GM19238 (cell line): ENCODE data around the gene TMEM17.

Experiments used
- DNase-seq: peaks from one replicate; pipeline ENCODE4 v3.0.0; 2011; ENCODE audit warnings: low spot score; ENCODE audit not compliant: insufficient read length

The TMEM17 gene

GRCh38 chr2:62473246-62473827 is 32.7 kb downstream of the TMEM17 start:
- DNase-seq = no peak

GRCh38 chr2:62472312-62472711 is 33.7 kb downstream of the TMEM17 start:
- no peak for DNase-seq

DNA sequence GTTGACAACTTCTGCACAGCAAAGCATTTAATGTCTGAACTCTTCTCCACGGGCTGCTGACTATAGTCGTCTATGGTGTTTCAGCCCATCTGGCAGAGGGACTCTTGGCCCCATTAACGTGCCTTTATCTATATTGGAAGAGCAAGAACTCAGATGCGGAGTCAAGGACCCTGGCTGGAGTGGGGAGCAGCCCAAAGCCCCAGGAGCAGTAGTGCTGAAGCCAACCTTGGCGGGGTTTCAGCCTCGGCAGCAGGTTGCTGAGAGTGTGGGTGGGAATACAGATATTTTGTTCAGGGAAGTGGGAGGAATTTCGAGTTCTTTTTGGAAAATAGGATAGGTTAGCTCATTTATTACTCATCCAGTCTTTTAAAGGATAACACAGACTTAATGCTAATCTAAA is 34.2 kb downstream of the TMEM17 start:
- no peak for DNase-seq

GRCh38 chr2:62471404-62471803 is 34.6 kb downstream of the TMEM17 start:
- no peak for DNase-seq

GRCh38 chr2:62469548-62469947 is 36.4 kb downstream of the TMEM17 start:
- no peak for DNase-seq

DNA sequence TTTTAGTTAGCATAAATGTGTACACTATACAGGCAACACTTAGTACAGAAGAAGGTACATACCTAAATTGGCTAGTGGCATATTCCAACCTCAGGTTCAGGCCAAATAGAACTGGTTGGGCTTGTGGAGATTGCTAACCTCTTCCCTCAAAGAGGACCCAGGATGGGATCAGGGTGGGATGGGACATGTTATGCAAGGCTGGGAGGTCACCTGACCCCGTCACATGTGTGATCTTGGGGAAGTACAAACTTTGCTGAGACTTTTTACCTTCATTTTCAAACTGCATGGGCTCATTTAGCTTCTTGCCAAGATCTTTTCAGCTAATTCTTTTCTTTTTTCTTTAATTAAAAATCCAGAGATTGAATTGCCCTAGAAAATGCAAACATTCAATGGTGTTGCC is 36.9 kb downstream of the TMEM17 start:
- DNase-seq = no peak

DNA sequence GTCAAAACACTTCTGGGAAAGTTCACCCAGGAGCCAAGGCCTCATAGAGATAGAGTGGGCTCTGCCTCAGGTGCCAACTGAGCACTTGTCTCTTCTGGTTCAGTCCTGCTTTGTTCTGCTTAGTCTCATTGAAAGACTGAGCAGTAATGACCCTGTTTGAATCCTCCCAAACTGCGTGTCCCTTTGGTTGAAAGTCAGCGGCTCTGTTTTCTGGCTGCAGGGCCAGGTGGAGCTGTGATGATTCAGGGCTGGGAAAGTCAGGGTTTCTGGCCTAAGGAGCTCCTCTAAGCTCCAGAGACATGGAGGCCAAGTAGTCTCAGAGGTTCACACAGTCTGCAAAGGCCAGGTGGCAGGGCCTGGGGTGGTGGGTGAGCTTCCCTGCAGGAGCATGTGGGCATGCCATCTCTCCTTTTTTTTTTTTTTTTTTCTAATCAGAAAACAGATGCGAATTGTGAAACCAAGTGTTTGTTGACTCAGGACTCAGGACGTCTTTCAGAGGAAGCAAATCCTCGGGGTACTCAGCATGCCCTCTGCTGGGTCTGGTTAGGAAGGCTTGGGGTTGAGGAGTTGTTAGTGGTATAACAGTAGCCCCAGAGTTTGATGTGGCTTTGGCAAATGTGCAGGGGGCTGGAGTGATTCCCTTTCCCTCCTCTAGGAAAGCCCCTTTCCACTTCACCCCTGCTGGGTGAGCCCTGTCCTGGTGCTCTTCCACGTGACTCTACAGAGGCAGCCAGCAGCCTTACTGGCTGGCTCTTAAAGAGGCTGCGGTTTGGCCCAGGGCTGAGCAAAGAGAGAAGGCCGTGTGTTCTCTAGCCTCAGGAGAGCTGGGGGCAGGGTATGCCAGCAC is 38.3 kb downstream of the TMEM17 start:
- DNase-seq = no peak

- DNase-seq = no peak
Measured at GRCh38 chr2:62467100-62467474, 38.9 kb downstream of the TMEM17 start.

- DNase-seq = no peak
Measured at GRCh38 chr2:62466503-62466854, 39.5 kb downstream of the TMEM17 start.

GRCh38 chr2:62465741-62466502 is 40.1 kb downstream of the TMEM17 start:
- no peak for DNase-seq

- DNase-seq = no peak
Measured at GRCh38 chr2:62465039-62465740, 40.8 kb downstream of the TMEM17 start.

- DNase-seq = no peak
Measured at GRCh38 chr2:62464221-62465007, 41.6 kb downstream of the TMEM17 start.

DNA sequence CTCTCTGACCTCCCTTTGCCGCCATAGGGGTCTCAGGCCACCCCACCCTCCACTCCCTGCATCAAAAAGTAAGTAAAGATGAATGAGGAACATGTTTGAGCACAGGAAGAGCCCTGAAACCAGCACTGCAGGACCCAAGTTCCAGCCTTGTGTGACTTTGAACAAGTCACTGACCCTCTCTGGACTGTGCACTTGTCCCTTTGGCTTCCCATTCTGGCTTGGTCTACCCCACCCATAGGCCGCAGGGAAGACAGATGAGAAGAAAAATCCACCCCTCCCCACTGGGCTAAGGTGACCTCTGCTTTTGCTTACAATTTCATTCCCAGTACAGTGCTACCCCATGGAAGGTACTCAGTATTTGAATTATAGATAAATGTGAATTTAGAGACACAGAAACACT is 43.8 kb downstream of the TMEM17 start:
- DNase-seq = no peak

GRCh38 chr2:62461707-62462106 is 44.3 kb downstream of the TMEM17 start:
- DNase-seq = no peak

- no peak for DNase-seq
Measured at GRCh38 chr2:62461017-62461553, 44.9 kb downstream of the TMEM17 start.

GRCh38 chr2:62460175-62460574 is 45.8 kb downstream of the TMEM17 start:
- DNase-seq = no peak

GRCh38 chr2:62459672-62460071 is 46.3 kb downstream of the TMEM17 start:
- no peak for DNase-seq

GRCh38 chr2:62459106-62459505 is 46.9 kb downstream of the TMEM17 start:
- DNase-seq = no peak

DNA sequence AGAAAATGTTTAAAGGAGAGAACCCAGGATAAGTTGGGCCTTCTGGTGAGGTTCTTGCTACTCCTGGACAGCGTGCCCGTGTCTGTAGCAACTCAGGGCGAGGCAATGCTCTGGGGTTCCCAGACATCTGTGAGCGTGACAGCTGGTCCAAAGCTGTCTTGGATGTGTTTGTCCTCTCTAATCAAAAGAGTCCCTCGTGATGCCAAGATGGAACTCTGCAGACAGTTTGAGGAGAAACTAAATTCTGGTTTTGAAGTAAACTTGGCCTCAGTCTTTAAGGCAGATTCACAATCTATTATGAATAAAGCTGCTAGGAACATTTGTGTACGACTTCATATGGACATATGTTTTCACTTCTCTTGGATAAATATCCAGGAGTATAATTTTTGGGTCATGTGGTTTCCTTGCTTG is 47.3 kb downstream of the TMEM17 start:
- no peak for DNase-seq

- no peak for DNase-seq
Measured at GRCh38 chr2:62458206-62458641, 47.8 kb downstream of the TMEM17 start.

DNA sequence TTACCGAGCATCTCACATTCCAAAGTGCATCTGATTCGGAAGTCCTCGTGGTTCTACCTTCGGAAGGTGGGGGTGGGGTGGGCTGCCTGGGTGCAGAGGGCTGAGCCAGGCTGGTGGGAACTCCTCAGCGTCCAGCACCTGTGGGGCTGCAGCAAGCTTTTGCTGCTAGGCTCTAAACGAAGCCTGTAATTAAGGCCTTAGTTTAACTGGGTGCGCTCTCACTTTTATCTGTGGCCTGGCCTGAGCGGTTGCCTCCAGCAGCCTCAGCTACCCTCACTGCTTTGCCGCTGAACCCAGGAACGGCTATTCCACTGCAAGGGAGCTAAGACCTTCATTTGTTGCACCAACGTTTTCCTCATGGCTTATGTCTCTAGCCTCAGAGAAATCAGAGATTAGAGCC is 48.4 kb downstream of the TMEM17 start:
- DNase-seq = no peak
